HepG2 (cell line): ENCODE measurements around the gene ZNF12. TPM values are rescaled to one million over a fixed set of nuclear protein-coding genes. Genes with fewer than 3 reads are reported as not detected.

Source experiments
- ATAC-seq: fragments of 200-7000 bp; cut with Tn5 transposase; 3 replicates; pipeline ENCODE4 v1.9.1; 2020; ENCODE audit warnings: mild to moderate bottlenecking, moderate library complexity
- BruUV-seq: library from RNA; stranded (reverse); fragments of 400-500 nt; replicated peaks from 2 replicates; lab custom pipeline; 2021; lab: Mats Ljungman, UMichigan
- CTCF ChIA-PET: fragments of 300-600 bp; formaldehyde crosslinking; extraction: SDS; loops from one replicate; lab custom pipeline; 2021; ENCODE audit warnings: low total read pairs, inconsistent platforms, low intra/inter-chr PET ratio; lab: Yijun Ruan, JAX
- POLR2A ChIA-PET: fragments of 350-600 bp; sonication (Branson Sonifier 250); formaldehyde crosslinking; loops from one replicate; lab custom pipeline; 2020; ENCODE audit warnings: antibody characterized with exemption, inconsistent platforms; lab: Yijun Ruan, JAX
- DNase-seq: peaks from one replicate; pipeline ENCODE4 v3.0.0-alpha.2; 2015; ENCODE audit warnings: low spot score
- FAIRE-seq: peaks from 3 replicates; lab custom pipeline; 2011; peaks lifted over from hg19 to GRCh38; lab: Jason Lieb, UNC
- H2AFZ ChIP-seq: one replicate; pipeline ENCODE4 v1.6.1; 2011; ENCODE audit warnings: low read length, inconsistent platforms
- H3K27ac ChIP-seq: fragments of 300-600 bp; 3 replicates; pipeline ENCODE4 v1.8.0; 2011; ENCODE audit warnings: mixed run types, mild to moderate bottlenecking, mixed read lengths, low read length, inconsistent platforms; ENCODE audit not compliant: insufficient read depth; ENCODE audit errors: extremely low read length
- H3K27me3 ChIP-seq, 2 experiments: fragments of 200-600 bp in 1 of 2; 2 replicates in 1 of 2; 3 replicates in 1 of 2; pipeline versions ENCODE4 v1.6.0 to v1.8.0; 2011; ENCODE audit warnings: low read length in 2 of 2, mild to moderate bottlenecking in 2 of 2, moderate library complexity in 2 of 2, inconsistent platforms in 1 of 2; ENCODE audit not compliant: insufficient read depth in 2 of 2, control insufficient read depth in 1 of 2
- H3K36me3 ChIP-seq, 2 experiments: fragments of 200-600 bp in 1 of 2; replicated peaks in 1 of 2; 2 replicates in 1 of 2; 3 replicates in 1 of 2; pipeline versions ENCODE4 v1.5.1 to v1.8.0; 2011; ENCODE audit warnings: low read length in 2 of 2, inconsistent platforms in 1 of 2; ENCODE audit not compliant: insufficient read depth in 2 of 2, control insufficient read depth in 1 of 2
- H3K4me1 ChIP-seq: 2 replicates; pipeline ENCODE4 v1.5.1; 2012; ENCODE audit warnings: low read length, inconsistent platforms; ENCODE audit not compliant: insufficient read depth
- H3K4me2 ChIP-seq: 2 replicates; pipeline ENCODE4 v1.6.0; 2011; ENCODE audit warnings: low read depth, low read length, inconsistent platforms
- H3K4me3 ChIP-seq, 3 experiments: fragments of 200-600 bp in 1 of 3; sonication (generic), shearing (Covaris generic) in 1 of 3; replicated peaks in 1 of 3; 2 replicates each; pipeline ENCODE4 v1.5.1; 2011 to 2016; ENCODE audit warnings: low read length in 3 of 3, inconsistent platforms in 2 of 3, low read depth in 2 of 3, mild to moderate bottlenecking in 2 of 3, control low read depth in 1 of 3, mixed read lengths in 1 of 3; ENCODE audit not compliant: insufficient read depth in 1 of 3
- H3K79me2 ChIP-seq: one replicate; pipeline ENCODE4 v1.6.1; 2011; ENCODE audit warnings: low read length, inconsistent platforms; ENCODE audit not compliant: insufficient read depth
- H3K9ac ChIP-seq: 2 replicates; pipeline ENCODE4 v1.6.0; 2011; ENCODE audit warnings: mild to moderate bottlenecking, low read depth, low read length, inconsistent platforms; ENCODE audit not compliant: insufficient read depth
- H3K9me3 ChIP-seq: 2 replicates; pipeline ENCODE4 v1.5.1; 2012; ENCODE audit warnings: mild to moderate bottlenecking, low read length
- H4K20me1 ChIP-seq: 2 replicates; pipeline ENCODE4 v1.6.0; 2011; ENCODE audit warnings: inconsistent platforms, mild to moderate bottlenecking, low read length, moderate library complexity; ENCODE audit not compliant: insufficient read depth
- MBNL3 ChIP-seq: fragments of 250-450 bp; sonication (Bioruptor Pico); conservative IDR thresholded peaks from 2 replicates; pipeline ENCODE4 v1.8.0; 2022; ENCODE audit warnings: mild to moderate bottlenecking, inconsistent platforms
- MIXL1 ChIP-seq: IDR thresholded peaks from 2 replicates; pipeline ENCODE4 v1.6.1; 2016
- MXI1 ChIP-seq: IDR thresholded peaks from 3 replicates; pipeline ENCODE4 v1.6.1; 2012; ENCODE audit warnings: low read depth, low read length, inconsistent platforms, borderline replicate concordance
- STAT6 ChIP-seq: sonication (generic); formaldehyde crosslinking; IDR thresholded peaks from 2 replicates; pipeline ENCODE4 v1.4.0; 2020; ENCODE audit warnings: missing genetic modification reagents, mild to moderate bottlenecking, borderline replicate concordance
- TGIF2 ChIP-seq: IDR thresholded peaks from 2 replicates; pipeline ENCODE4 v1.6.1; 2016; ENCODE audit warnings: control low read depth, missing compliant biosample characterization
- TMF1 ChIP-seq: sonication (generic); formaldehyde crosslinking; IDR thresholded peaks from 2 replicates; pipeline ENCODE4 v1.8.1; 2022; ENCODE audit warnings: low read depth, missing genetic modification reagents
- ZFY ChIP-seq: sonication (generic); formaldehyde crosslinking; IDR thresholded peaks from 2 replicates; pipeline ENCODE4 v1.4.0; 2020; ENCODE audit warnings: missing genetic modification reagents
- ZNF652 ChIP-seq: IDR thresholded peaks from 2 replicates; pipeline ENCODE4 v1.6.1; 2016; ENCODE audit warnings: low read depth, borderline replicate concordance
- ZSCAN25 ChIP-seq: sonication (generic); formaldehyde crosslinking; IDR thresholded peaks from 2 replicates; pipeline ENCODE4 v1.8.0; 2022; ENCODE audit warnings: mild to moderate bottlenecking, missing genetic modification reagents
- WGBS: methylation state at CpG from one replicate; pipeline ENCODE4 v1.1.6; 2017; ENCODE audit warnings: low lambda C conversion rate; 5-methylcytosine and 5-hydroxymethylcytosine counted together
- in situ Hi-C: cut with HindIII; loops from 2 replicates; pipeline ENCODE4 v1.10.0; 2017; ENCODE audit warnings: low pct_unique_long_range_greater_than_20kb; ENCODE audit not compliant: extremely low pct_ligation_motif_present
- intact Hi-C: fragments of 100-400 bp; cut with micrococcal nuclease; formaldehyde crosslinking; loops from one replicate; pipeline ENCODE4 v1.10.0; 2022; ENCODE audit not compliant: unreplicated experiment
- polyA plus RNA-seq, 8 experiments: library from polyadenylated mRNA; depleted of rRNA in 3 of 8; stranded (reverse) in 7 of 8; unstranded in 1 of 8; fragments of >200 nt; fragmentation: Illumina TruSeq in 4 of 8; extraction: Trizol in 4 of 8; gene quantifications; 2 replicates each; pipeline versions ENCODE4 v1.2.1 to v1.2.3, GENCODE V29; 2011 to 2016; ENCODE audit warnings: low read depth in 4 of 8, missing spikeins in 1 of 8, mixed read lengths in 1 of 8; ENCODE audit not compliant: insufficient read depth in 1 of 8
- total RNA-seq, 5 experiments: library from RNA; depleted of rRNA; stranded (reverse); fragments of >200 nt; fragmentation: Illumina TruSeq; extraction: Trizol; gene quantifications; 2 replicates each; pipeline ENCODE4 v1.2.3, GENCODE V29; 2016; ENCODE audit warnings: low read depth in 1 of 5
- TF ChIP-seq, protein P1 (sequence below): sonication (generic); formaldehyde crosslinking; IDR thresholded peaks from 2 replicates; pipeline ENCODE4 v1.4.0; 2020; ENCODE audit warnings: missing genetic modification reagents, borderline replicate concordance

ZNF12 gene
- total and polyA plus RNA-seq, 2 of the 13 experiments (the other 11 are each of a cell fraction or from before 2014, with no cell fraction given) = 21.4 to 22.8 TPM

- TF ChIP-seq, protein P1, sequence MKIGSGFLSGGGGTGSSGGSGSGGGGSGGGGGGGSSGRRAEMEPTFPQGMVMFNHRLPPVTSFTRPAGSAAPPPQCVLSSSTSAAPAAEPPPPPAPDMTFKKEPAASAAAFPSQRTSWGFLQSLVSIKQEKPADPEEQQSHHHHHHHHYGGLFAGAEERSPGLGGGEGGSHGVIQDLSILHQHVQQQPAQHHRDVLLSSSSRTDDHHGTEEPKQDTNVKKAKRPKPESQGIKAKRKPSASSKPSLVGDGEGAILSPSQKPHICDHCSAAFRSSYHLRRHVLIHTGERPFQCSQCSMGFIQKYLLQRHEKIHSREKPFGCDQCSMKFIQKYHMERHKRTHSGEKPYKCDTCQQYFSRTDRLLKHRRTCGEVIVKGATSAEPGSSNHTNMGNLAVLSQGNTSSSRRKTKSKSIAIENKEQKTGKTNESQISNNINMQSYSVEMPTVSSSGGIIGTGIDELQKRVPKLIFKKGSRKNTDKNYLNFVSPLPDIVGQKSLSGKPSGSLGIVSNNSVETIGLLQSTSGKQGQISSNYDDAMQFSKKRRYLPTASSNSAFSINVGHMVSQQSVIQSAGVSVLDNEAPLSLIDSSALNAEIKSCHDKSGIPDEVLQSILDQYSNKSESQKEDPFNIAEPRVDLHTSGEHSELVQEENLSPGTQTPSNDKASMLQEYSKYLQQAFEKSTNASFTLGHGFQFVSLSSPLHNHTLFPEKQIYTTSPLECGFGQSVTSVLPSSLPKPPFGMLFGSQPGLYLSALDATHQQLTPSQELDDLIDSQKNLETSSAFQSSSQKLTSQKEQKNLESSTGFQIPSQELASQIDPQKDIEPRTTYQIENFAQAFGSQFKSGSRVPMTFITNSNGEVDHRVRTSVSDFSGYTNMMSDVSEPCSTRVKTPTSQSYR (CRISPR knock-in tag) = no peak
- TF ChIP-seq, all 625 proteins: peak for 0
Observed at GRCh38 chr7:6646465-6646864, 60.3 kb downstream of the ZNF12 start (continued).

DNA sequence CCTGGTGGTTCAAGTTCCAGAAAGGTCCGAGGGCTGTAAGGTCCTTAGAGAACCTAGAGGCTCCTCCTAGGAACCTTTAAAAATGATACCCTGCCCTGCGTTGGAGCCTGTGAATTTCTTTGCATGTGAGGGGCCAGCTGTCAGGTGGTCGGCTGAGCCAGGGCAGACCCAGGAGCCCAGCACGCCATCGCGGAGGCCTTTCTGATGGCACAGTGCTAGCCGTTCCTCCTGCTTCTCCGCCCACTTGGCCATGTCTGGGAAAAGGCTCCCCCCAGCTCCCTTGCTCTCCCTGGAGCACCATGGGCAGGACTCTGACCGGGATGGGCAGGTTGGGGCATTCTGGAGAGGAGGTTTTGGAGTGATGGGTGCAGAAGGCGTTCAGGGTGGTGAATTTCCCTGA, 62.0 kb downstream of the ZNF12 start:
- in situ Hi-C loops (no loop called here), intact Hi-C loops (no loop called here)
- H3K9ac ChIP-seq = no peak overlapping the region
- no peak for FAIRE-seq
- no peak overlapping the region for H3K27ac ChIP-seq
- WGBS = 100% methylated on average over 5 of the region's 10 CpGs
- no peak for DNase-seq
- no peaks in the 10 kb centered on the region for H3K9me3 ChIP-seq
- no peak for ATAC-seq
- no peak overlapping the region for H3K4me3 ChIP-seq
- H2AFZ ChIP-seq = no peak overlapping the region
- H3K4me1 ChIP-seq = peaks cover 10% of the 10 kb centered on the region; the same call in 1 of the 2 replicates
- peaks cover 22 to 44% of the 10 kb centered on the region in 2 experiments; a peak in 4 of 5 replicates for H3K36me3 ChIP-seq
- ChIA-PET CTCF (no interaction called here), POLR2A (no interaction called here)
- H3K27me3 ChIP-seq = no peaks in the 10 kb centered on the region
- TF ChIP-seq ZFY (CRISPR knock-in tag) = no peak
- TF ChIP-seq TMF1 (CRISPR knock-in tag) = no peak
- TF ChIP-seq MXI1 = no peak
- TF ChIP-seq MIXL1 (CRISPR knock-in tag) = no peak
- TF ChIP-seq STAT6 = no peak
- no peak for TF ChIP-seq TGIF2
- TF ChIP-seq MBNL3 (CRISPR knock-in tag) = no peak
- no peak for TF ChIP-seq ZSCAN25
- TF ChIP-seq ZNF652 (CRISPR knock-in tag) = no peak
- no peaks in the 10 kb centered on the region for H3K79me2 ChIP-seq
- H4K20me1 ChIP-seq = no peaks in the 10 kb centered on the region
- H3K4me2 ChIP-seq = no peak overlapping the region
- BruUV-seq = no TSS peak
